ENCODE results near the gene RIMS4. TPM values are rescaled to one million over a fixed set of nuclear protein-coding genes. Genes with fewer than 3 reads are reported as not detected.

Gene RIMS4
- total and polyA plus RNA-seq, 4 donors = not detected

DNA sequence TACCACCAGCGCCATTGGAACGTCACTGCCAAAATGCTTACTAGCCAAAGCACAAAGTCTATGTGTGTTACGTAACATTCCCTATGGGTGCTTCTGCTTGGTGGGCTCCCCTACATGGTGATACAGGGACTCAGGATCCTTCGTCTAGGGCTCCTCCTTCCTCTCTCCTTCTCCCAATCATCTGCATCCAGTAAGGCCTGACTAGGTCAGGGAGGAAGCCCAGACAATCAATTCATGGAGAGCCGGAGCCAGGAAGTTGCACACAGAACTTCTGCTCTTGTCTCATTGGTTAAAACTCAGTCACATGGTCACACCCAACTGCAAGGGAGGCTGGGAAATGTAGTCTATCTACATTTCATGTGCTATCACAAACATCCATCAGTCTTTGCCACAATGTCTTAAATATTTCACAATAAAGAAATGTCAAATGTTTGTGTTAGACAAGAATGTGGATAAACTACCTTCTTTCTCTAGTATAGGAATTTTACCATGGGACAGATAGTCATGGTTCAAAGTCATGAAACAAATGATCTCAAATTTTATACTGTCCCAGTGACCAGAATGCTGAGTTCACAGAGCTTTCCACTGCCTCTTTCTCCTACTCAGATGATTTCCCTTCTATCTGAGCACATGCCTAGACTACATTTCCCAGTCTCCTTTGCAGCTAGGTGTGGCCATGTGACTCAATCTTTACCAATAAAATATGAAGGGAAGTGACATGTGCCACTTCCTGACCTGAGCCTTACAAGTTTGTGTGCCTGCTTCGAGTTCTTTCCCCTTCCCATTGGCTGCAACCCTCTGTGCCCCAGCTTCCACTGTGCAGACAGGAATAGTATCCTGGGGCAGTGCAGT, 74.0 kb downstream of the RIMS4 start:
- Histone ChIP-seq H3K4me3 (ENCODE audit: low read depth in 1 of 3, low read length in 3 of 3) (peak overlapping the region in 1 of 3 donors; percentile 12), H3K9ac (ENCODE audit: low read depth in 1 of 2, low read length in 2 of 2) (no peak overlapping the region), H3K27me3 (ENCODE audit: control insufficient read depth in 4 of 4, insufficient read depth in 4 of 4, low read length in 3 of 4) (no peaks in the 10 kb centered on the region), H3K9me3 (ENCODE audit: control insufficient read depth in 4 of 4, low read length in 3 of 4) (no peaks in the 10 kb centered on the region), H3K36me3 (ENCODE audit: control insufficient read depth in 4 of 4, insufficient read depth in 3 of 4, low read depth in 1 of 4, low read length in 3 of 4) (no peaks in the 10 kb centered on the region), H3K27ac (ENCODE audit: low read depth in 1 of 2, low read length in 2 of 2) (no peak overlapping the region), H3K4me1 (ENCODE audit: control insufficient read depth in 4 of 4, insufficient read depth in 4 of 4, low read length in 3 of 4) (peaks cover 0 to 4% (median 0%) of the 10 kb centered on the region in 4 donors)
- WGBS = 16% methylated on average over 6 of the region's 6 CpGs
- TF ChIP-seq RXRA (IDR thresholded peaks at IDR 0.05) (peak; percentile 24 to 56), HNF4G (IDR thresholded peaks at IDR 0.05) (peak; percentile 64), YY1 (IDR thresholded peaks at IDR 0.05) (peak; percentile 90), GABPA (IDR thresholded peaks at IDR 0.05 in 1 of 2, conservative IDR thresholded peaks at IDR 0.05 in 1 of 2) (peak; percentile 43 to 80), RAD21 (IDR thresholded peaks at IDR 0.05) (peak in 1 of 2 donors; percentile 28), HNF4A (conservative IDR thresholded peaks at IDR 0.05) (peak; percentile 82 to 83), NR2F2 (IDR thresholded peaks at IDR 0.05) (no peak), TAF1 (conservative IDR thresholded peaks at IDR 0.05) (no peak), SP1 (IDR thresholded peaks at IDR 0.05) (peak; percentile 62)
- TF ChIP-seq, protein P1, sequence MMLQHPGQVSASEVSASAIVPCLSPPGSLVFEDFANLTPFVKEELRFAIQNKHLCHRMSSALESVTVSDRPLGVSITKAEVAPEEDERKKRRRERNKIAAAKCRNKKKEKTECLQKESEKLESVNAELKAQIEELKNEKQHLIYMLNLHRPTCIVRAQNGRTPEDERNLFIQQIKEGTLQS (IDR thresholded peaks at IDR 0.05) = no peak
- TF ChIP-seq, protein P2, sequence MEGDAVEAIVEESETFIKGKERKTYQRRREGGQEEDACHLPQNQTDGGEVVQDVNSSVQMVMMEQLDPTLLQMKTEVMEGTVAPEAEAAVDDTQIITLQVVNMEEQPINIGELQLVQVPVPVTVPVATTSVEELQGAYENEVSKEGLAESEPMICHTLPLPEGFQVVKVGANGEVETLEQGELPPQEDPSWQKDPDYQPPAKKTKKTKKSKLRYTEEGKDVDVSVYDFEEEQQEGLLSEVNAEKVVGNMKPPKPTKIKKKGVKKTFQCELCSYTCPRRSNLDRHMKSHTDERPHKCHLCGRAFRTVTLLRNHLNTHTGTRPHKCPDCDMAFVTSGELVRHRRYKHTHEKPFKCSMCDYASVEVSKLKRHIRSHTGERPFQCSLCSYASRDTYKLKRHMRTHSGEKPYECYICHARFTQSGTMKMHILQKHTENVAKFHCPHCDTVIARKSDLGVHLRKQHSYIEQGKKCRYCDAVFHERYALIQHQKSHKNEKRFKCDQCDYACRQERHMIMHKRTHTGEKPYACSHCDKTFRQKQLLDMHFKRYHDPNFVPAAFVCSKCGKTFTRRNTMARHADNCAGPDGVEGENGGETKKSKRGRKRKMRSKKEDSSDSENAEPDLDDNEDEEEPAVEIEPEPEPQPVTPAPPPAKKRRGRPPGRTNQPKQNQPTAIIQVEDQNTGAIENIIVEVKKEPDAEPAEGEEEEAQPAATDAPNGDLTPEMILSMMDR (IDR thresholded peaks at IDR 0.05; ENCODE audit: low read depth, low read length, missing input control) = no peak
- TF ChIP-seq, protein P3, sequence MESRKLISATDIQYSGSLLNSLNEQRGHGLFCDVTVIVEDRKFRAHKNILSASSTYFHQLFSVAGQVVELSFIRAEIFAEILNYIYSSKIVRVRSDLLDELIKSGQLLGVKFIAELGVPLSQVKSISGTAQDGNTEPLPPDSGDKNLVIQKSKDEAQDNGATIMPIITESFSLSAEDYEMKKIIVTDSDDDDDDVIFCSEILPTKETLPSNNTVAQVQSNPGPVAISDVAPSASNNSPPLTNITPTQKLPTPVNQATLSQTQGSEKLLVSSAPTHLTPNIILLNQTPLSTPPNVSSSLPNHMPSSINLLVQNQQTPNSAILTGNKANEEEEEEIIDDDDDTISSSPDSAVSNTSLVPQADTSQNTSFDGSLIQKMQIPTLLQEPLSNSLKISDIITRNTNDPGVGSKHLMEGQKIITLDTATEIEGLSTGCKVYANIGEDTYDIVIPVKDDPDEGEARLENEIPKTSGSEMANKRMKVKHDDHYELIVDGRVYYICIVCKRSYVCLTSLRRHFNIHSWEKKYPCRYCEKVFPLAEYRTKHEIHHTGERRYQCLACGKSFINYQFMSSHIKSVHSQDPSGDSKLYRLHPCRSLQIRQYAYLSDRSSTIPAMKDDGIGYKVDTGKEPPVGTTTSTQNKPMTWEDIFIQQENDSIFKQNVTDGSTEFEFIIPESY (IDR thresholded peaks at IDR 0.05) = no peak
- TF ChIP-seq, protein P4, sequence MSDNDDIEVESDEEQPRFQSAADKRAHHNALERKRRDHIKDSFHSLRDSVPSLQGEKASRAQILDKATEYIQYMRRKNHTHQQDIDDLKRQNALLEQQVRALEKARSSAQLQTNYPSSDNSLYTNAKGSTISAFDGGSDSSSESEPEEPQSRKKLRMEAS (IDR thresholded peaks at IDR 0.05) = peak; percentile 70
- DNase-seq (ENCODE audit: low spot score) = peak; percentile 37

DNA sequence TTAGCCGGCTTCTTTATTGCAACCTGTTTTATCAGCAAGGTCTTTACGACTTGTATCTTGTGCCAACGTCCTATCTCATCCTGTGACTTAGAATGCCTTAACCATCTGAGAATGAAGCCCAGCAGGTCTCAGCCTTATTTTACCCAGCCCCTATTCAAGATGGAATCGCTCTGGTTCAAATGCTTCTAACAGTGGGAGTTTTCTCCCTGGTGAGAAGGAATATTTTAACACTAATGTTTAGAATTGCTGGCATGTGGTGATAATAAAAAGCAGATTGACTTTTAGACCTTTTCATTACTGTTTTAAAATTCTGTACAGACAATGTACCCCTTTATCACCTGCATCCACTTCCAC, 74.6 kb downstream of the RIMS4 start:
- Histone ChIP-seq H3K4me3 (ENCODE audit: low read depth in 1 of 3, low read length in 3 of 3) (peak overlapping the region in 1 of 3 donors; percentile 12), H3K9ac (ENCODE audit: low read depth in 1 of 2, low read length in 2 of 2) (no peak overlapping the region), H3K36me3 (ENCODE audit: control insufficient read depth in 4 of 4, insufficient read depth in 3 of 4, low read depth in 1 of 4, low read length in 3 of 4) (no peaks in the 10 kb centered on the region), H3K27ac (ENCODE audit: low read depth in 1 of 2, low read length in 2 of 2) (no peak overlapping the region), H3K4me1 (ENCODE audit: control insufficient read depth in 4 of 4, insufficient read depth in 4 of 4, low read length in 3 of 4) (peaks cover 0 to 4% (median 0%) of the 10 kb centered on the region in 4 donors), H3K27me3 (ENCODE audit: control insufficient read depth in 4 of 4, insufficient read depth in 4 of 4, low read length in 3 of 4) (no peaks in the 10 kb centered on the region), H3K9me3 (ENCODE audit: control insufficient read depth in 4 of 4, low read length in 3 of 4) (no peaks in the 10 kb centered on the region)
- 92% methylated on average over 4 of the region's 4 CpGs for WGBS
- no peak for DNase-seq (ENCODE audit: low spot score)
- TF ChIP-seq, protein P2 (IDR thresholded peaks at IDR 0.05; ENCODE audit: low read depth, low read length, missing input control) = no peak
- TF ChIP-seq RXRA (IDR thresholded peaks at IDR 0.05) (no peak), RAD21 (IDR thresholded peaks at IDR 0.05) (no peak), TAF1 (conservative IDR thresholded peaks at IDR 0.05) (no peak), FOXA2 (IDR thresholded peaks at IDR 0.05) (no peak), HNF4A (conservative IDR thresholded peaks at IDR 0.05) (no peak), FOXA1 (IDR thresholded peaks at IDR 0.05) (no peak), EGR1 (IDR thresholded peaks at IDR 0.05; ENCODE audit: low read depth in 2 of 2) (no peak), YY1 (IDR thresholded peaks at IDR 0.05) (no peak), SP1 (IDR thresholded peaks at IDR 0.05) (no peak)
- TF ChIP-seq, protein P3 (IDR thresholded peaks at IDR 0.05) = no peak
- TF ChIP-seq, protein P1 (IDR thresholded peaks at IDR 0.05) = no peak
- TF ChIP-seq, protein P4 (IDR thresholded peaks at IDR 0.05) = no peak

Measured in liver (tissue), 9 donors.